Measurements from ENCODE around the gene NT5C3B.

GRCh38 chr17:41821776-41822175, 14.3 kb downstream of the NT5C3B start:
- TF ChIP-seq POLR2A (IDR thresholded peaks at IDR 0.05; ENCODE audit: low read depth, low read length) (no peak), TAF1 (IDR thresholded peaks at IDR 0.05; ENCODE audit: borderline replicate concordance, low read depth, low read length) (no peak), POLR2AphosphoS5 (IDR thresholded peaks at IDR 0.05; ENCODE audit: low read depth, low read length) (no peak)
